K562 (cell line): ENCODE data around the gene YTHDC2. TPM values are rescaled to one million over a fixed set of nuclear protein-coding genes. Genes with fewer than 3 reads are reported as not detected.

Source experiments
- ATAC-seq: fragments of 200-7000 bp; cut with Tn5 transposase; 3 replicates; pipeline ENCODE4 v1.9.1; 2020; ENCODE audit warnings: moderate library complexity
- BruUV-seq: library from RNA; stranded (reverse); fragments of 400-500 nt; replicated peaks from 2 replicates; lab custom pipeline; 2021; lab: Mats Ljungman, UMichigan
- CTCF ChIA-PET: fragments of 300-600 bp; formaldehyde crosslinking; extraction: SDS; loops from one replicate; lab custom pipeline; 2021; ENCODE audit warnings: low intra/inter-chr PET ratio; lab: Yijun Ruan, JAX
- POLR2A ChIA-PET: fragments of 300-600, 350-650 bp; sonication (Branson Sonifier 250); formaldehyde crosslinking; extraction: SDS; loops from one replicate; lab custom pipeline; 2021; ENCODE audit warnings: antibody characterized with exemption, inconsistent platforms; lab: Yijun Ruan, JAX
- DNase-seq, 4 experiments: peaks; one replicate each; pipeline versions ENCODE4 v3.0.0 to v3.0.0-alpha.2; 2011 to 2018; ENCODE audit warnings: low spot score in 3 of 4, mixed read lengths in 3 of 4; ENCODE audit errors: extremely low read depth in 1 of 4
- FAIRE-seq: peaks from 2 replicates; lab custom pipeline; 2011; peaks lifted over from hg19 to GRCh38; lab: Jason Lieb, UNC
- H2AFZ ChIP-seq: 2 replicates; pipeline ENCODE4 v1.6.0; 2011; ENCODE audit warnings: low read depth, low read length, control low read depth, inconsistent platforms
- H3K27ac ChIP-seq: fragments of 200-600 bp; 3 replicates; pipeline ENCODE4 v1.8.0; 2011; ENCODE audit warnings: low read depth, mild to moderate bottlenecking, control low read depth, inconsistent platforms, low read length, moderate library complexity, mixed read lengths; ENCODE audit errors: extremely low read depth
- H3K27me3 ChIP-seq, 2 experiments: fragments of 300-600 bp in 1 of 2; 2 replicates in 1 of 2; 3 replicates in 1 of 2; pipeline versions ENCODE4 v1.6.0 to v1.8.0; 2011; ENCODE audit warnings: inconsistent platforms in 2 of 2, low read length in 2 of 2, mild to moderate bottlenecking in 1 of 2, mixed read lengths in 1 of 2, moderate library complexity in 1 of 2; ENCODE audit not compliant: control insufficient read depth in 2 of 2, insufficient read depth in 2 of 2
- H3K36me3 ChIP-seq: fragments of 300-600 bp; 3 replicates; pipeline ENCODE4 v1.8.0; 2011; ENCODE audit warnings: mild to moderate bottlenecking, low read length, inconsistent platforms; ENCODE audit not compliant: control insufficient read depth, insufficient read depth
- H3K4me1 ChIP-seq, 2 experiments: fragments of 200-600 bp in 1 of 2; replicated peaks in 1 of 2; 2 replicates in 1 of 2; 3 replicates in 1 of 2; pipeline versions ENCODE4 v1.5.1 to v1.8.0; 2011; ENCODE audit warnings: inconsistent platforms in 2 of 2, low read length in 2 of 2, mild to moderate bottlenecking in 1 of 2, mixed read lengths in 1 of 2, moderate library complexity in 1 of 2; ENCODE audit not compliant: control insufficient read depth in 2 of 2, insufficient read depth in 2 of 2
- H3K4me2 ChIP-seq: 2 replicates; pipeline ENCODE4 v1.6.1; 2011; ENCODE audit warnings: low read length, control low read depth, inconsistent platforms, mixed read lengths; ENCODE audit not compliant: insufficient read depth
- H3K4me3 ChIP-seq: fragments of 200-600 bp; sonication (generic), shearing (Covaris generic); 2 replicates; pipeline ENCODE4 v1.5.1; 2016; ENCODE audit warnings: control low read depth, inconsistent platforms
- H3K79me2 ChIP-seq: fragments of 200-600 bp; 3 replicates; pipeline ENCODE4 v1.8.0; 2011; ENCODE audit warnings: low read length, inconsistent platforms; ENCODE audit not compliant: control insufficient read depth, insufficient read depth
- H3K9ac ChIP-seq, 2 experiments: 2 replicates each; pipeline versions ENCODE4 v1.6.0 to v1.6.1; 2011; ENCODE audit warnings: low read depth in 2 of 2, low read length in 2 of 2, control low read depth in 1 of 2, inconsistent platforms in 1 of 2, mild to moderate bottlenecking in 1 of 2, mixed read lengths in 1 of 2; ENCODE audit not compliant: insufficient read depth in 1 of 2
- H3K9me1 ChIP-seq: one replicate; pipeline ENCODE4 v1.6.0; 2011; ENCODE audit warnings: inconsistent platforms, mild to moderate bottlenecking, low read length, moderate library complexity; ENCODE audit not compliant: control insufficient read depth, insufficient read depth
- H3K9me3 ChIP-seq: replicated peaks from 2 replicates; pipeline ENCODE4 v1.5.1; 2011; ENCODE audit warnings: low read depth, low read length, inconsistent platforms; ENCODE audit not compliant: control insufficient read depth, insufficient read depth
- H4K20me1 ChIP-seq: replicated peaks from 2 replicates; pipeline ENCODE4 v1.6.1; 2011; ENCODE audit warnings: low read length, inconsistent platforms, mixed read lengths; ENCODE audit not compliant: control insufficient read depth, insufficient read depth
- HDAC8 ChIP-seq: fragments of 450-650 bp; IDR thresholded peaks from 2 replicates; pipeline ENCODE4 v1.6.1; 2016; ENCODE audit warnings: mild to moderate bottlenecking, missing genetic modification characterization, moderate library complexity, missing compliant biosample characterization
- IRF2 ChIP-seq: sonication (generic); formaldehyde crosslinking; IDR thresholded peaks from 2 replicates; pipeline ENCODE4 v1.8.1; 2022; ENCODE audit warnings: mild to moderate bottlenecking, missing genetic modification reagents
- SMAD2 ChIP-seq: fragments of 150-350 bp; IDR thresholded peaks from 2 replicates; pipeline ENCODE4 v1.6.1; 2014; ENCODE audit warnings: low read depth, mild to moderate bottlenecking, low read length
- ZNF449 ChIP-seq: fragments of 250-450 bp; sonication (Bioruptor Pico); IDR thresholded peaks from 2 replicates; pipeline ENCODE4 v1.8.0; 2022; ENCODE audit warnings: moderate library complexity, mild to moderate bottlenecking, inconsistent platforms
- ZNF699 ChIP-seq: fragments of 250-450 bp; sonication (Bioruptor Pico); IDR thresholded peaks from 2 replicates; pipeline ENCODE4 v1.8.0; 2021; ENCODE audit warnings: mild to moderate bottlenecking, moderate library complexity; ENCODE audit not compliant: insufficient replicate concordance
- WGBS: fragments of 100-300 bp; shearing (Covaris generic); methylation state at CpG from one replicate; pipeline ENCODE4 v1.1.6; 2016; ENCODE audit warnings: low coverage, mixed read lengths; ENCODE audit not compliant: insufficient coverage; ENCODE audit errors: missing lambda C conversion rate; 5-methylcytosine and 5-hydroxymethylcytosine counted together
- in situ Hi-C: fragments of 300-500 bp; cut with MboI; formaldehyde crosslinking; loops from 4 replicates; pipeline ENCODE4 v1.15.0; 2018; ENCODE audit warnings: inconsistent platforms, mixed read lengths
- intact Hi-C: fragments of 100-400 bp; cut with micrococcal nuclease; formaldehyde crosslinking; loops from 2 replicates; pipeline ENCODE4 v1.14.2; 2022
- polyA plus RNA-seq, 8 experiments: library from polyadenylated mRNA; depleted of rRNA in 4 of 8; stranded (reverse) in 5 of 8; unstranded in 3 of 8; fragments of >200 nt; fragmentation: Nextera tagmentation in 2 of 8; fragmentation: Illumina TruSeq in 1 of 8; extraction: Ambion mirVana in 2 of 8; extraction: Trizol in 1 of 8; gene quantifications; 2 replicates each; pipeline versions ENCODE4 v1.2.1 to v1.2.3, GENCODE V29; 2011 to 2014; ENCODE audit warnings: inconsistent platforms in 1 of 8, missing spikeins in 1 of 8
- total RNA-seq, 7 experiments: library from RNA; depleted of rRNA in 6 of 7; stranded (reverse); fragments of >200 nt in 6 of 7; fragmentation: Illumina TruSeq in 2 of 7; extraction: Trizol in 2 of 7; gene quantifications; 2 replicates each; pipeline versions ENCODE4 v1.2.1 to v1.2.3, GENCODE V29; 2011 to 2021; ENCODE audit warnings: low replicate concordance in 1 of 7

Gene YTHDC2
- total and polyA plus RNA-seq, 9 of the 15 experiments (the other 6 are each of a cell fraction or from before 2014, with no cell fraction given): 2.7 to 21.6 (median 15.9) TPM

GRCh38 chr5:113598150-113598549 lies 84.7 kb downstream of the YTHDC2 start:
- no peaks in the 10 kb centered on the region for H3K9me3 ChIP-seq
- H3K9ac ChIP-seq: no peak overlapping the region
- no peak overlapping the region for H3K4me2 ChIP-seq
- no peak for DNase-seq
- POLR2A ChIA-PET: no interaction called here
- no peak overlapping the region for H3K4me3 ChIP-seq
- no TSS peak for BruUV-seq
- H3K4me1 ChIP-seq: no peaks in the 10 kb centered on the region
- peaks cover 10% of the 10 kb centered on the region; the same call in 2 of the 3 replicates for H3K36me3 ChIP-seq
- TF ChIP-seq ZNF699: no peak
- TF ChIP-seq SMAD2: no peak
- no peak for TF ChIP-seq HDAC8 (tag)
- TF ChIP-seq ZNF449 (CRISPR knock-in tag): no peak
- TF ChIP-seq IRF2 (CRISPR knock-in tag): no peak
- H4K20me1 ChIP-seq: no peaks in the 10 kb centered on the region
- H3K79me2 ChIP-seq: no peaks in the 10 kb centered on the region
- intact Hi-C loops (no loop called here), in situ Hi-C loops (no loop called here)
- H3K27ac ChIP-seq: no peak overlapping the region
- CTCF ChIA-PET: no interaction called here
- no peak for FAIRE-seq
- H3K27me3 ChIP-seq: no peaks in the 10 kb centered on the region
- ATAC-seq: no peak
- 56% methylated on average over 2 of the region's 2 CpGs for WGBS
- H3K9me1 ChIP-seq: no peaks in the 10 kb centered on the region
- H2AFZ ChIP-seq: no peak overlapping the region
